GM08714 (cell line): ENCODE results near the gene BSX.

Experiments used
- H3K4me3 ChIP-seq: fragments of 200-500 bp; sonication (Bioruptor generic); 2 replicates; pipeline ENCODE4 v1.5.1; 2014; ENCODE audit warnings: mild to moderate bottlenecking, low read length, inconsistent platforms
- ZNF274 ChIP-seq: IDR thresholded peaks from 2 replicates; pipeline ENCODE4 v1.6.1; 2012; ENCODE audit warnings: mild to moderate bottlenecking, low read depth, low read length

Gene BSX

GRCh38 chr11:122979103-122979814, 2.4 kb downstream of the BSX start:
- H3K4me3 ChIP-seq, result no peak overlapping the region
- no peak for TF ChIP-seq ZNF274

GRCh38 chr11:122978299-122978620, 3.4 kb downstream of the BSX start:
- H3K4me3 ChIP-seq, result no peak overlapping the region
- TF ChIP-seq ZNF274, result no peak

- H3K4me3 ChIP-seq, result no peak overlapping the region
- no peak for TF ChIP-seq ZNF274
These were observed 4.0 kb downstream of the BSX start for GRCh38 chr11:122977470-122978298.

GRCh38 chr11:122976734-122977469, 4.7 kb downstream of the BSX start:
- H3K4me3 ChIP-seq, result no peak overlapping the region
- TF ChIP-seq ZNF274, result no peak

- no peak overlapping the region for H3K4me3 ChIP-seq
- TF ChIP-seq ZNF274, result no peak
These were observed 5.4 kb downstream of the BSX start for GRCh38 chr11:122976061-122976733.

GRCh38 chr11:122963961-122964360, 17.7 kb downstream of the BSX start:
- TF ChIP-seq ZNF274, result no peak
- H3K4me3 ChIP-seq, result no peak overlapping the region

GRCh38 chr11:122954455-122954854, 27.2 kb downstream of the BSX start:
- H3K4me3 ChIP-seq, result no peak overlapping the region

GRCh38 chr11:122951211-122951610, 30.4 kb downstream of the BSX start:
- H3K4me3 ChIP-seq, result no peak overlapping the region
- no peak for TF ChIP-seq ZNF274

More at GRCh38 chr11:122954455-122954854, 27.2 kb downstream of the BSX start:
- TF ChIP-seq ZNF274, result no peak

- no peak overlapping the region for H3K4me3 ChIP-seq
These were observed 43.1 kb downstream of the BSX start for GRCh38 chr11:122938557-122938956.

GRCh38 chr11:122937983-122938382, 43.7 kb downstream of the BSX start:
- no peak overlapping the region for H3K4me3 ChIP-seq

More at GRCh38 chr11:122938557-122938956, 43.1 kb downstream of the BSX start:
- no peak for TF ChIP-seq ZNF274

GRCh38 chr11:122933416-122933815, 48.2 kb downstream of the BSX start:
- TF ChIP-seq ZNF274, result no peak
- H3K4me3 ChIP-seq, result no peak overlapping the region

More at GRCh38 chr11:122937983-122938382, 43.7 kb downstream of the BSX start:
- no peak for TF ChIP-seq ZNF274

GRCh38 chr11:122931510-122931909, 50.1 kb downstream of the BSX start:
- TF ChIP-seq ZNF274, result no peak
- H3K4me3 ChIP-seq, result no peak overlapping the region
